Activated T-cell treated with anti-CD3 and anti-CD28 coated beads, Interleukin-2, amount 50 U/mL, for 24 hours (primary cell): ENCODE data around the gene CDKAL1.
"Not testable (repeated sequence)": the region's sequence is repeated elsewhere in the genome, so short reads cannot be mapped to it uniquely, and the experiment has no call there.

Experiments used
- DNase-seq: peaks from one replicate; pipeline ENCODE4 v3.0.0-alpha.2; 2020
- H3K27ac Mint-ChIP-seq: 2 replicates; pipeline ENCODE4 v1.8.0; 2020; ENCODE audit warnings: mild to moderate bottlenecking, mixed read lengths
- H3K27me3 Mint-ChIP-seq: 2 replicates; pipeline ENCODE4 v1.8.0; 2020; ENCODE audit warnings: mixed read lengths
- H3K36me3 Mint-ChIP-seq: 2 replicates; pipeline ENCODE4 v1.8.0; 2020; ENCODE audit warnings: low read depth, mixed read lengths
- H3K4me1 Mint-ChIP-seq: 2 replicates; pipeline ENCODE4 v1.8.0; 2020; ENCODE audit warnings: low read depth, mixed read lengths
- H3K4me3 Mint-ChIP-seq: 2 replicates; pipeline ENCODE4 v1.8.0; 2020; ENCODE audit warnings: mild to moderate bottlenecking, moderate library complexity, mixed read lengths
- H3K9me3 Mint-ChIP-seq: 2 replicates; pipeline ENCODE4 v1.8.0; 2020; ENCODE audit warnings: mixed read lengths

Gene CDKAL1

GRCh38 chr6:20744911-20745557, 210.8 kb downstream of the CDKAL1 start:
- Mint-ChIP-seq H3K4me1 (peaks cover 16% of the 10 kb centered on the region), H3K4me3 (no peak overlapping the region), H3K9me3 (peaks cover 4% of the 10 kb centered on the region), H3K36me3 (peaks cover 34% of the 10 kb centered on the region), H3K27ac (no peak overlapping the region), H3K27me3 (no peaks in the 10 kb centered on the region)
- DNase-seq: no peak

- no peak overlapping the region for H3K4me3 Mint-ChIP-seq
- H3K36me3 Mint-ChIP-seq: peaks cover 26% of the 10 kb centered on the region
- no peaks in the 10 kb centered on the region for H3K27me3 Mint-ChIP-seq
- peaks cover 4% of the 10 kb centered on the region for H3K9me3 Mint-ChIP-seq
- H3K4me1 Mint-ChIP-seq: peaks cover 18% of the 10 kb centered on the region
- H3K27ac Mint-ChIP-seq: no peak overlapping the region
- DNase-seq: no peak
Observed at GRCh38 chr6:20746024-20746423, 211.8 kb downstream of the CDKAL1 start.

GRCh38 chr6:20746805-20747558, 212.7 kb downstream of the CDKAL1 start:
- no peaks in the 10 kb centered on the region for H3K9me3 Mint-ChIP-seq
- peaks cover 18% of the 10 kb centered on the region for H3K36me3 Mint-ChIP-seq
- H3K4me1 Mint-ChIP-seq: peaks cover 20% of the 10 kb centered on the region
- H3K27ac Mint-ChIP-seq: no peak overlapping the region
- no peaks in the 10 kb centered on the region for H3K27me3 Mint-ChIP-seq
- no peak for DNase-seq
- no peak overlapping the region for H3K4me3 Mint-ChIP-seq

GRCh38 chr6:20747991-20748390, 213.7 kb downstream of the CDKAL1 start:
- Mint-ChIP-seq H3K36me3 (peaks cover 20% of the 10 kb centered on the region), H3K27ac (no peak overlapping the region), H3K4me3 (no peak overlapping the region), H3K4me1 (peaks cover 20% of the 10 kb centered on the region), H3K9me3 (no peaks in the 10 kb centered on the region), H3K27me3 (no peaks in the 10 kb centered on the region)
- DNase-seq: no peak

- Mint-ChIP-seq H3K4me3 (no peak overlapping the region), H3K27ac (no peak overlapping the region), H3K9me3 (peaks cover 6% of the 10 kb centered on the region)
Observed at GRCh38 chr6:20751293-20751935, 217.2 kb downstream of the CDKAL1 start.

GRCh38 chr6:20755631-20756030, 221.4 kb downstream of the CDKAL1 start:
- H3K36me3 Mint-ChIP-seq: peaks cover 33% of the 10 kb centered on the region
- no peak for DNase-seq
- H3K27ac Mint-ChIP-seq: no peak overlapping the region
- H3K4me1 Mint-ChIP-seq: peaks cover 14% of the 10 kb centered on the region
- peaks cover 6% of the 10 kb centered on the region for H3K9me3 Mint-ChIP-seq
- H3K27me3 Mint-ChIP-seq: no peaks in the 10 kb centered on the region
- H3K4me3 Mint-ChIP-seq: no peak overlapping the region

More at GRCh38 chr6:20751293-20751935, 217.2 kb downstream of the CDKAL1 start:
- no peak for DNase-seq
- Mint-ChIP-seq H3K4me1 (peaks cover 21% of the 10 kb centered on the region), H3K36me3 (peaks cover 34% of the 10 kb centered on the region), H3K27me3 (no peaks in the 10 kb centered on the region)

GRCh38 chr6:20756584-20757147, 222.4 kb downstream of the CDKAL1 start:
- not testable (repeated sequence) for H3K27me3 Mint-ChIP-seq, H3K4me3 Mint-ChIP-seq, H3K9me3 Mint-ChIP-seq, H3K27ac Mint-ChIP-seq, DNase-seq
- Mint-ChIP-seq H3K36me3 (peaks cover 33% of the 10 kb centered on the region), H3K4me1 (peaks cover 10% of the 10 kb centered on the region)

- no peak overlapping the region for H3K27ac Mint-ChIP-seq
- peaks cover 28% of the 10 kb centered on the region for H3K36me3 Mint-ChIP-seq
- peaks cover 10% of the 10 kb centered on the region for H3K4me1 Mint-ChIP-seq
- H3K27me3 Mint-ChIP-seq: no peaks in the 10 kb centered on the region
- DNase-seq: no peak
- H3K4me3 Mint-ChIP-seq: no peak overlapping the region
- peaks cover 6% of the 10 kb centered on the region for H3K9me3 Mint-ChIP-seq
Observed at GRCh38 chr6:20757761-20758160, 223.5 kb downstream of the CDKAL1 start.

- Mint-ChIP-seq H3K4me1 (no peaks in the 10 kb centered on the region), H3K27me3 (no peaks in the 10 kb centered on the region), H3K36me3 (peaks cover 15% of the 10 kb centered on the region), H3K27ac (no peak overlapping the region), H3K4me3 (no peak overlapping the region), H3K9me3 (no peaks in the 10 kb centered on the region)
- no peak for DNase-seq
Observed at GRCh38 chr6:20763296-20763695, 229.0 kb downstream of the CDKAL1 start.

- H3K27me3 Mint-ChIP-seq: no peaks in the 10 kb centered on the region
- no peaks in the 10 kb centered on the region for H3K9me3 Mint-ChIP-seq
- H3K36me3 Mint-ChIP-seq: peaks cover 36% of the 10 kb centered on the region
- H3K27ac Mint-ChIP-seq: no peak overlapping the region
- peaks cover 2% of the 10 kb centered on the region for H3K4me1 Mint-ChIP-seq
- no peak overlapping the region for H3K4me3 Mint-ChIP-seq
- DNase-seq: no peak
Observed at GRCh38 chr6:20769631-20770030, 235.4 kb downstream of the CDKAL1 start.

- Mint-ChIP-seq H3K4me3 (no peak overlapping the region), H3K36me3 (peaks cover 34% of the 10 kb centered on the region), H3K27me3 (no peaks in the 10 kb centered on the region), H3K4me1 (peaks cover 2% of the 10 kb centered on the region), H3K9me3 (no peaks in the 10 kb centered on the region), H3K27ac (no peak overlapping the region)
- no peak for DNase-seq
Observed at GRCh38 chr6:20770773-20771172, 236.5 kb downstream of the CDKAL1 start.

GRCh38 chr6:20771409-20771808, 237.2 kb downstream of the CDKAL1 start:
- H3K4me1 Mint-ChIP-seq: peaks cover 2% of the 10 kb centered on the region
- no peaks in the 10 kb centered on the region for H3K27me3 Mint-ChIP-seq
- no peaks in the 10 kb centered on the region for H3K9me3 Mint-ChIP-seq

GRCh38 chr6:20773822-20774221, 239.6 kb downstream of the CDKAL1 start:
- no peak for DNase-seq
- no peaks in the 10 kb centered on the region for H3K27me3 Mint-ChIP-seq
- H3K27ac Mint-ChIP-seq: no peak overlapping the region
- H3K9me3 Mint-ChIP-seq: no peaks in the 10 kb centered on the region
- no peak overlapping the region for H3K4me3 Mint-ChIP-seq
- peaks cover 7% of the 10 kb centered on the region for H3K4me1 Mint-ChIP-seq
- H3K36me3 Mint-ChIP-seq: peaks cover 39% of the 10 kb centered on the region

More at GRCh38 chr6:20771409-20771808, 237.2 kb downstream of the CDKAL1 start:
- Mint-ChIP-seq H3K36me3 (peaks cover 34% of the 10 kb centered on the region), H3K4me3 (no peak overlapping the region), H3K27ac (no peak overlapping the region)
- no peak for DNase-seq

- peaks cover 41% of the 10 kb centered on the region for H3K36me3 Mint-ChIP-seq
- DNase-seq: no peak
- H3K27me3 Mint-ChIP-seq: no peaks in the 10 kb centered on the region
- no peak overlapping the region for H3K4me3 Mint-ChIP-seq
- no peak overlapping the region for H3K27ac Mint-ChIP-seq
- H3K4me1 Mint-ChIP-seq: peaks cover 5% of the 10 kb centered on the region
- no peaks in the 10 kb centered on the region for H3K9me3 Mint-ChIP-seq
Observed at GRCh38 chr6:20775981-20776380, 241.7 kb downstream of the CDKAL1 start.
